ENCODE measurements around the gene SMG6.

DNA sequence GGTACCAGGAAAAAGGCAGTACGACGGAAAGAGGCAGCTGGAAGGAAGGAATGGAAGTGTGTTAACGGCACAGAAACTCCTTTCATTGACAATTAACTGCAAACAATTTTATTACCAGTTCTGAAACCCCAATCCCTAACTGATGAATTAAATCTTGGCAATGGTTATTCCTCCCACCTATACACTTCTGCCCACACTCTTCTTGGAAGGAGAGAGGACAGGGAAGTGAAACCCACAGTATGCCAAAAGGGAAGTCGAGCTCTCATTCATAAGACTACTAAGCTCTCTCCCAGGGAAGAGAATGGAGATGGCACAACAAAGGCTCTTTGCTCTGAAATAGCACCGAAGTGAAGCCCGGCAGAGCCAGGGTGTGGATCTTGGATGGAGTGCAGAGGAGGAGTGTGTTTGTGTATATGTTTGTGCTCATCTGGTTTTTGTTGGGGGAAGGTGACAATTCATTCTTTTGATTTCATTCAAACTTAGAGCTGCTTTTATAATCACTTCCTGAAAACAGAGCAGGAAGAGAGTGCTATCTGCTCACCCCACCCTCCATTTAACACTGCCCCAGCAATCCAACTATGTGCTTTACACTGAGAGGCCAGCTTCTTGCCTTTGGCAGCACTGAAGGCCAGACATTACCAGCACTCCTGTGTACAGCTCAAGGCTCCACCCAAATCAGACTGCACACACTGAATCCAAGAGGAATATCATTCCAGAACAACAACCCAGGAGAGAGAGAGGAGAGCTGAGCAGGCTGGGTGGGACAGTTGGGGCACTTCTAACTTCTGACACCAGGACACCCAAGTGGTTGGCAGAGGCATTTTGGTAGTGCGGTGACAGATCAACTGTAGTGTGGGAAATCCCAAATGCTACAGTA, 180.0 kb downstream of the SMG6 start:
- TF ChIP-seq, protein P1, sequence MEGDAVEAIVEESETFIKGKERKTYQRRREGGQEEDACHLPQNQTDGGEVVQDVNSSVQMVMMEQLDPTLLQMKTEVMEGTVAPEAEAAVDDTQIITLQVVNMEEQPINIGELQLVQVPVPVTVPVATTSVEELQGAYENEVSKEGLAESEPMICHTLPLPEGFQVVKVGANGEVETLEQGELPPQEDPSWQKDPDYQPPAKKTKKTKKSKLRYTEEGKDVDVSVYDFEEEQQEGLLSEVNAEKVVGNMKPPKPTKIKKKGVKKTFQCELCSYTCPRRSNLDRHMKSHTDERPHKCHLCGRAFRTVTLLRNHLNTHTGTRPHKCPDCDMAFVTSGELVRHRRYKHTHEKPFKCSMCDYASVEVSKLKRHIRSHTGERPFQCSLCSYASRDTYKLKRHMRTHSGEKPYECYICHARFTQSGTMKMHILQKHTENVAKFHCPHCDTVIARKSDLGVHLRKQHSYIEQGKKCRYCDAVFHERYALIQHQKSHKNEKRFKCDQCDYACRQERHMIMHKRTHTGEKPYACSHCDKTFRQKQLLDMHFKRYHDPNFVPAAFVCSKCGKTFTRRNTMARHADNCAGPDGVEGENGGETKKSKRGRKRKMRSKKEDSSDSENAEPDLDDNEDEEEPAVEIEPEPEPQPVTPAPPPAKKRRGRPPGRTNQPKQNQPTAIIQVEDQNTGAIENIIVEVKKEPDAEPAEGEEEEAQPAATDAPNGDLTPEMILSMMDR (IDR thresholded peaks at IDR 0.05) = peak in 1 of 6 experiments; percentile 28
- TF ChIP-seq POLR2A (IDR thresholded peaks at IDR 0.05) = no peak

Data from esophagus squamous epithelium (tissue), 4 donors.